Caco-2 (cell line): ENCODE results near the gene DYNC1LI1. TPM values are rescaled to one million over a fixed set of nuclear protein-coding genes. Genes with fewer than 3 reads are reported as not detected.

ENCODE experiments used
- BruUV-seq: library from RNA; stranded (reverse); fragments of 400-500 nt; replicated peaks from 2 replicates; lab custom pipeline; 2021; lab: Mats Ljungman, UMichigan
- CTCF ChIA-PET: fragments of 300-600 bp; sonication (Branson Sonifier 250); formaldehyde crosslinking; loops from one replicate; lab custom pipeline; 2022; ENCODE audit warnings: antibody characterized with exemption; lab: Charles Lee
- POLR2A ChIA-PET: fragments of 300-600 bp; sonication (Branson Sonifier 250); formaldehyde crosslinking; loops from one replicate; lab custom pipeline; 2022; ENCODE audit warnings: antibody characterized with exemption; lab: Charles Lee
- DNase-seq, 2 experiments: peaks; one replicate each; pipeline versions ENCODE4 v3.0.0 to v3.0.0-alpha.2; 2020 to 2022
- H3K27me3 ChIP-seq: replicated peaks from 2 replicates; pipeline ENCODE4 v1.6.0; 2011; ENCODE audit warnings: low read length; ENCODE audit not compliant: control insufficient read depth, insufficient read depth
- H3K36me3 ChIP-seq: 2 replicates; pipeline ENCODE4 v1.5.1; 2011; ENCODE audit warnings: low read length; ENCODE audit not compliant: control insufficient read depth, insufficient read depth
- H3K4me1 ChIP-seq: fragments of 250-450 bp; sonication (Bioruptor Pico); 2 replicates; pipeline ENCODE4 v1.5.1; 2020; ENCODE audit warnings: mild to moderate bottlenecking
- H3K4me3 ChIP-seq: 2 replicates; pipeline ENCODE4 v1.5.1; 2011; ENCODE audit warnings: low read depth, mild to moderate bottlenecking, control low read depth, low read length
- H3K9me3 ChIP-seq: fragments of 250-450 bp; sonication (Bioruptor Pico); 2 replicates; pipeline ENCODE4 v1.5.1; 2020; ENCODE audit warnings: mild to moderate bottlenecking, moderate library complexity
- H3K27ac Mint-ChIP-seq: one replicate; pipeline ENCODE4 v1.8.0; 2022; ENCODE audit warnings: mixed read lengths; ENCODE audit not compliant: unreplicated experiment
- H3K27me3 Mint-ChIP-seq: one replicate; pipeline ENCODE4 v1.8.0; 2022; ENCODE audit warnings: mixed read lengths; ENCODE audit not compliant: insufficient read depth, unreplicated experiment
- H3K36me3 Mint-ChIP-seq: one replicate; pipeline ENCODE4 v1.8.0; 2022; ENCODE audit warnings: mild to moderate bottlenecking, mixed read lengths; ENCODE audit not compliant: insufficient read depth, unreplicated experiment
- H3K4me1 Mint-ChIP-seq: one replicate; pipeline ENCODE4 v1.8.0; 2022; ENCODE audit warnings: low read depth, mixed read lengths; ENCODE audit not compliant: unreplicated experiment
- H3K4me3 Mint-ChIP-seq: one replicate; pipeline ENCODE4 v1.8.0; 2022; ENCODE audit warnings: mild to moderate bottlenecking, moderate library complexity, mixed read lengths; ENCODE audit not compliant: unreplicated experiment
- H3K9me3 Mint-ChIP-seq: one replicate; pipeline ENCODE4 v1.8.0; 2022; ENCODE audit warnings: mixed read lengths; ENCODE audit not compliant: unreplicated experiment
- CTCF ChIP-seq, 2 experiments: fragments of 200-600 bp in 1 of 2; IDR thresholded peaks; 1 replicate in 1 of 2; 2 replicates in 1 of 2; pipeline versions ENCODE4 v1.5.1 to v1.8.0; 2011 to 2022; ENCODE audit warnings: antibody characterized with exemption in 1 of 2, control low read depth in 1 of 2, inconsistent platforms in 1 of 2, low read depth in 1 of 2, low read length in 1 of 2, mild to moderate bottlenecking in 1 of 2, moderate library complexity in 1 of 2; ENCODE audit not compliant: insufficient read depth in 1 of 2, severe bottlenecking in 1 of 2, unreplicated experiment in 1 of 2
- intact Hi-C: fragments of 100-400 bp; cut with micrococcal nuclease; formaldehyde crosslinking; loops from one replicate; pipeline ENCODE4 v1.10.0; 2022; ENCODE audit not compliant: unreplicated experiment
- total RNA-seq: library from RNA; stranded (reverse); gene quantifications from 2 replicates; pipeline ENCODE4 v1.2.3, GENCODE V29; 2022

DYNC1LI1 gene
- total RNA-seq, 1 experiment from 2014 or later = 35.4 TPM

- Histone ChIP-seq H3K9me3 (no peaks in the 10 kb centered on the region), H3K4me1 (0 out of 2 replicates have a peak, but pooled peaks cover 5% of the 10 kb centered on the region), H3K27me3 (no peaks in the 10 kb centered on the region), H3K36me3 (no peaks in the 10 kb centered on the region), H3K4me3 (no peak overlapping the region)
- Mint-ChIP-seq H3K27me3 (no peaks in the 10 kb centered on the region), H3K36me3 (peaks cover 11% of the 10 kb centered on the region), H3K27ac (no peak overlapping the region), H3K9me3 (no peaks in the 10 kb centered on the region), H3K4me1 (no peaks in the 10 kb centered on the region), H3K4me3 (no peak overlapping the region)
- no TSS peak for BruUV-seq
- no peak for TF ChIP-seq CTCF (IDR thresholded peaks at IDR 0.05; ENCODE audit: insufficient read depth in 1 of 2, low read depth in 1 of 2, low read length in 1 of 2, severe bottlenecking in 1 of 2, unreplicated experiment in 1 of 2)
- no peak for DNase-seq
- ChIA-PET POLR2A (no interaction called here), CTCF (no interaction called here)
- intact Hi-C loops = no loop called here
Measured at GRCh38 chr3:32540899-32541298, 29.8 kb downstream of the DYNC1LI1 start.

DNA sequence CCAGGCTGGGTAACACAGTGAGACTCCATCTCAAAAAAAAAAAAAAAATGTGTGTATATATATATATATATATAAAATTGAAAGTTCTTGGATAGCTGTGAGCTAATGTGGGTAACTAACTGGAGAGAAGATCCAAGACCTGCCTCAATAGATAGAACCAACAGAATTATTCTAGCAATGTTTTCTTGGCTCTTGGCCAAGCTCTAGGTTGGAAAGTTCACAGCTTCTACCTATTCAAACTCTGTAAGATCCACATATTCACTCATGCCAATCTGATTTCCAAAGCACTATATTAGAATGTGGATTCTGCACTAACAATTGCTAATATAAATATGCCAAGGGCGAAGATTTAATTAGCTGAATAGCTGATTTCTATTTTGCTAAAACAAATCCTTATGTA lies 38.2 kb downstream of the DYNC1LI1 start:
- no peak for DNase-seq
- Mint-ChIP-seq H3K9me3 (no peaks in the 10 kb centered on the region), H3K27ac (no peak overlapping the region), H3K4me3 (no peak overlapping the region), H3K27me3 (no peaks in the 10 kb centered on the region), H3K36me3 (peaks cover 33% of the 10 kb centered on the region), H3K4me1 (no peaks in the 10 kb centered on the region)
- POLR2A ChIA-PET = interaction anchor here (0.6 kb wide), 1 partner anchor 216 kb away, joined by 5 read pairs; no protein-coding TSS in a partner anchor
- no peak overlapping the region for H3K4me3 ChIP-seq
- no peaks in the 10 kb centered on the region for H3K4me1 ChIP-seq
- no peaks in the 10 kb centered on the region for H3K9me3 ChIP-seq
- no peaks in the 10 kb centered on the region for H3K27me3 ChIP-seq
- CTCF ChIA-PET = no interaction called here
- BruUV-seq = no TSS peak
- no peak for TF ChIP-seq CTCF (IDR thresholded peaks at IDR 0.05; ENCODE audit: insufficient read depth in 1 of 2, low read depth in 1 of 2, low read length in 1 of 2, severe bottlenecking in 1 of 2, unreplicated experiment in 1 of 2)
- H3K36me3 ChIP-seq = no peaks in the 10 kb centered on the region
- intact Hi-C loops = no loop called here

- intact Hi-C loops = no loop called here
- Histone ChIP-seq H3K9me3 (no peaks in the 10 kb centered on the region), H3K27me3 (no peaks in the 10 kb centered on the region), H3K36me3 (no peaks in the 10 kb centered on the region), H3K4me1 (no peaks in the 10 kb centered on the region), H3K4me3 (no peak overlapping the region)
- DNase-seq = no peak
- POLR2A ChIA-PET = no interaction called here
- H3K4me3 Mint-ChIP-seq = no peak overlapping the region
- CTCF ChIA-PET = no interaction called here
- no TSS peak for BruUV-seq
- H3K4me1 Mint-ChIP-seq = no peaks in the 10 kb centered on the region
- no peaks in the 10 kb centered on the region for H3K27me3 Mint-ChIP-seq
- H3K36me3 Mint-ChIP-seq = peaks cover 46% of the 10 kb centered on the region
- no peaks in the 10 kb centered on the region for H3K9me3 Mint-ChIP-seq
- H3K27ac Mint-ChIP-seq = no peak overlapping the region
- no peak for TF ChIP-seq CTCF (IDR thresholded peaks at IDR 0.05; ENCODE audit: insufficient read depth in 1 of 2, low read depth in 1 of 2, low read length in 1 of 2, severe bottlenecking in 1 of 2, unreplicated experiment in 1 of 2)
Measured at GRCh38 chr3:32531010-32531647, 39.5 kb downstream of the DYNC1LI1 start.
